SH-SY5Y (cell line): Measurements from ENCODE around the gene OR2A5.

Experiments
- GATA2 ChIP-seq: IDR thresholded peaks from 2 replicates; pipeline ENCODE4 v1.6.1; 2011; ENCODE audit warnings: mild to moderate bottlenecking, low read depth, low read length
- GATA3 ChIP-seq: IDR thresholded peaks from 2 replicates; pipeline ENCODE4 v1.6.1; 2011; ENCODE audit warnings: low read depth, mild to moderate bottlenecking, low read length, moderate library complexity

GRCh38 chr7:144069511-144069910 is 20.8 kb downstream of the OR2A5 start, which contains the start of gene OR2A25:
- TF ChIP-seq GATA2 (no peak), GATA3 (no peak)
